Spleen (tissue), 7 donors: ENCODE results near the gene DBF4B.

Source experiments
- POLR2A ChIP-seq, 3 donors: fragments of 450-650 bp; IDR thresholded peaks; one replicate each; pipeline ENCODE4 v1.5.1; 2017; ENCODE audit warnings: antibody characterized with exemption in 3 of 3, mild to moderate bottlenecking in 1 of 3
- TF ChIP-seq, protein P1 (sequence below), 11 experiments: fragments of 200-600 bp in 7 of 11; fragments of 450-650 bp in 4 of 11; sonication (generic) in 4 of 11; IDR thresholded peaks in 8 of 11; conservative IDR thresholded peaks in 3 of 11; 1 replicate in 7 of 11; 2 replicates in 4 of 11; pipeline versions ENCODE4 v1.4.0 to v1.8.0; 2016 to 2021; ENCODE audit warnings: antibody characterized with exemption in 11 of 11, inconsistent platforms in 4 of 11, mild to moderate bottlenecking in 1 of 11
- donor health status: DM: no; HTN: no; CAD: no; lungs with moderate emphysema.
- donor health status: DM: no; HTN: no; CAD: no.
- donor health status: DM: no; HTN: no; CAD: no.

DNA sequence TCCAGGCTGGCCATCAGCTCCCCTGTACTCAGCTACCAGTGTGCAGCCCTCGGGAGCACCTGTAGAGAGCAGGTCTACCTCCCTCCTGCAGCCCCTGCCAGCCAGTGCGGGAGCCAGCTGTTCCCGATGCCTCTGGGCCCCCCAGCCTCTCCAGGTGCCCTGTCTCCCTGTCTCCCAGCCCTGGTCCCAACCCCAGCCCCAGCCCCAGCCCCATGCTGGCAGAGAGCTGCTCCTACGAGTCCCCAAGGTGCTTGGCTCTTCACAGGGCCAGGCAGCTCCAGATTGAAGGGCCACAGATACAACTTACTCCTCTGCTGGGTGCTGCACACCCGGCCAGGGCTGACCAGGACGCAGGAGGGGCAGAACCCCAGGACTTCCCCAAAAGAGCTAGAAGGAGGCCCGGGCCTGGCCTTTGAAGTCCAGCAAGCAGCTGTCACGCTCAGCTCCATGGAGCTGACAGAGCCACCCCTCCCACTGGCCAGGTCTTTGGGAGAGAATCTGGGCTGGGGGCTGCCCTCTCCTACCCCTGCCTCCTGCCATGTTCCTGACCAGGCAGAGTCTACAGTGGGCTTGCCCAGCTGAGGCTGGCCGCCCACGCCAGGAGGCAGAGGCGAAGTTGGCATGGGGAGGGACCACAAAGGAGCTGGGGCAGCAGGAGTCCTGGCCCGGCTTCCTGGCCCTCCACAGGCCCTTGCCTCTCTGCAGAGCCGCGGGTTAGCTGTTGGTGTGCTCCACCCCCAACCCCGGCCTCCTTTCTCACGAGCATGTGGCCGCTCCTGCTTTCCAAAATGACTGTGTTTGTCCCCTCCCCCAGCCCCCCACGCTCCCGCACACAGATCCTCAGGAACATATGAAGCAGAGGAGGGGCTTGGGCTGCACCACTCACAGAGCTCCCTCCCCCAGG is 40.9 kb downstream of the DBF4B start:
- TF ChIP-seq, protein P1, sequence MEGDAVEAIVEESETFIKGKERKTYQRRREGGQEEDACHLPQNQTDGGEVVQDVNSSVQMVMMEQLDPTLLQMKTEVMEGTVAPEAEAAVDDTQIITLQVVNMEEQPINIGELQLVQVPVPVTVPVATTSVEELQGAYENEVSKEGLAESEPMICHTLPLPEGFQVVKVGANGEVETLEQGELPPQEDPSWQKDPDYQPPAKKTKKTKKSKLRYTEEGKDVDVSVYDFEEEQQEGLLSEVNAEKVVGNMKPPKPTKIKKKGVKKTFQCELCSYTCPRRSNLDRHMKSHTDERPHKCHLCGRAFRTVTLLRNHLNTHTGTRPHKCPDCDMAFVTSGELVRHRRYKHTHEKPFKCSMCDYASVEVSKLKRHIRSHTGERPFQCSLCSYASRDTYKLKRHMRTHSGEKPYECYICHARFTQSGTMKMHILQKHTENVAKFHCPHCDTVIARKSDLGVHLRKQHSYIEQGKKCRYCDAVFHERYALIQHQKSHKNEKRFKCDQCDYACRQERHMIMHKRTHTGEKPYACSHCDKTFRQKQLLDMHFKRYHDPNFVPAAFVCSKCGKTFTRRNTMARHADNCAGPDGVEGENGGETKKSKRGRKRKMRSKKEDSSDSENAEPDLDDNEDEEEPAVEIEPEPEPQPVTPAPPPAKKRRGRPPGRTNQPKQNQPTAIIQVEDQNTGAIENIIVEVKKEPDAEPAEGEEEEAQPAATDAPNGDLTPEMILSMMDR (IDR thresholded peaks at IDR 0.05 in 8 of 11, conservative IDR thresholded peaks at IDR 0.05 in 3 of 11) = no peak
- no peak for TF ChIP-seq POLR2A (IDR thresholded peaks at IDR 0.05)
